ENCODE results near the gene PIEZO2.

GRCh38 chr18:11021477-11021876, 127.9 kb downstream of the PIEZO2 start:
- no peak for TF ChIP-seq CTCF (IDR thresholded peaks at IDR 0.05; ENCODE audit: control extremely low read depth in 1 of 3, insufficient read depth in 1 of 3, low read depth in 1 of 3, low read length in 3 of 3)
- no peak for TF ChIP-seq MAX (IDR thresholded peaks at IDR 0.05)
- no peak for TF ChIP-seq RXRA (IDR thresholded peaks at IDR 0.05; ENCODE audit: insufficient read depth, low read depth, low read length)
- TF ChIP-seq CBX8 (IDR thresholded peaks at IDR 0.05; ENCODE audit: borderline replicate concordance, low read depth, low read length), result no peak
- TF ChIP-seq POLR2AphosphoS5 (IDR thresholded peaks at IDR 0.05; ENCODE audit: low read depth, low read length), result no peak
- TF ChIP-seq SUZ12 (IDR thresholded peaks at IDR 0.05; ENCODE audit: low read length), result no peak
- TF ChIP-seq RFX5 (IDR thresholded peaks at IDR 0.05; ENCODE audit: borderline replicate concordance, low read depth, low read length), result no peak
- TF ChIP-seq GABPA (IDR thresholded peaks at IDR 0.05; ENCODE audit: borderline replicate concordance, insufficient read depth, low read length), result no peak
- no peak for TF ChIP-seq TEAD4 (IDR thresholded peaks at IDR 0.05; ENCODE audit: low read depth, low read length)
- no peak for TF ChIP-seq CBX5 (IDR thresholded peaks at IDR 0.05; ENCODE audit: low read depth, low read length)
- no peak for TF ChIP-seq POLR2A (IDR thresholded peaks at IDR 0.05; ENCODE audit: control extremely low read depth in 1 of 2, low read depth in 2 of 2, low read length in 2 of 2)
- no peak for TF ChIP-seq CEBPB (IDR thresholded peaks at IDR 0.05; ENCODE audit: low read depth, low read length)
- TF ChIP-seq MAFK (IDR thresholded peaks at IDR 0.05; ENCODE audit: low read depth, low read length), result no peak
